Vagina (tissue), 2 donors: ENCODE measurements around the gene ZBTB5.
A peak's percentile ranks its signal among the peaks of the same experiment; 100 is the strongest.

ENCODE experiments used
- CTCF ChIP-seq, 3 experiments: fragments of 450-650 bp in 2 of 3; fragments of 200-600 bp in 1 of 3; sonication (generic) in 1 of 3; IDR thresholded peaks; one replicate each; pipeline ENCODE4 v1.5.1; 2017 to 2019; ENCODE audit warnings: antibody characterized with exemption in 3 of 3, mild to moderate bottlenecking in 2 of 3, moderate library complexity in 2 of 3
- POLR2A ChIP-seq, 2 donors: fragments of 450-650 bp; IDR thresholded peaks; one replicate each; pipeline ENCODE4 v1.6.1; 2017; ENCODE audit warnings: antibody characterized with exemption in 2 of 2, mild to moderate bottlenecking in 2 of 2, moderate library complexity in 2 of 2
- POLR2AphosphoS5 ChIP-seq, 2 donors: sonication (generic); formaldehyde crosslinking; IDR thresholded peaks; one replicate each; pipeline ENCODE4 v1.9.0; 2017; ENCODE audit warnings: antibody characterized with exemption in 2 of 2, mild to moderate bottlenecking in 2 of 2, low read depth in 1 of 2; ENCODE audit not compliant: insufficient read depth in 1 of 2

- TF ChIP-seq CTCF (IDR thresholded peaks at IDR 0.05) (peak; percentile 63 to 75 (median 67)), POLR2A (IDR thresholded peaks at IDR 0.05) (no peak), POLR2AphosphoS5 (IDR thresholded peaks at IDR 0.05; ENCODE audit: insufficient read depth in 1 of 2, low read depth in 1 of 2) (peak in 1 of 2 donors; percentile 20)
Observed at GRCh38 chr9:37415011-37415719, 50.1 kb downstream of the ZBTB5 start.
